Heart left ventricle (tissue), 13 donors: Measurements from ENCODE around the gene GOLGA8B.
"Not testable (repeated sequence)": the region's sequence is repeated elsewhere in the genome, so short reads cannot be mapped to it uniquely, and the experiment has no call there.

Experiments
- POLR2A ChIP-seq, 2 donors: fragments of 450-650 bp; IDR thresholded peaks; one replicate each; pipeline ENCODE4 v1.6.1; 2017; ENCODE audit warnings: antibody characterized with exemption in 2 of 2, mild to moderate bottlenecking in 2 of 2, moderate library complexity in 2 of 2
- TF ChIP-seq, protein P1 (sequence below), 12 donors: fragments of 200-600 bp; sonication (generic) in 4 of 12; IDR thresholded peaks; one replicate each; pipeline versions ENCODE4 v1.5.0 to v1.8.0; 2018 to 2022; ENCODE audit warnings: antibody characterized with exemption in 12 of 12, mild to moderate bottlenecking in 5 of 12
- donor health status: ischemic (EF 13 %, LVEDD 7.1; RV severe dilation, severe dysfunction).
- donor health status: DM: no; HTN: yes; CAD: no.
- donor health status: DM: no; HTN: no; CAD: no.
- donor health status: ischemic (EF 25% LVEDD 6.9; RV normal size, moderate dysfunction).
- donor health status: ischemic (EF 25% LVEDD 5.7; RV mildly dilated, moderate dysfunction).
- donor health status: ischemic (EF 35%, LVEDD 5.7; RV mildly dilated, moderate dysfunction).
- donor health status: nonischemic (EF 11% LVEDD 7.7; RV severe dilation, severe dysfunction).
- donor health status: DM: yes; HTN: yes; CAD: no.
- donor health status: PGD.
- donor health status: ischemic (EF 29% LVEDD 5.4; RV normal size, mild dysfunction).
- donor health status: nonischemic (EF 23%, LVEDD 6.1; RV moderate dilation, normal function).

DNA sequence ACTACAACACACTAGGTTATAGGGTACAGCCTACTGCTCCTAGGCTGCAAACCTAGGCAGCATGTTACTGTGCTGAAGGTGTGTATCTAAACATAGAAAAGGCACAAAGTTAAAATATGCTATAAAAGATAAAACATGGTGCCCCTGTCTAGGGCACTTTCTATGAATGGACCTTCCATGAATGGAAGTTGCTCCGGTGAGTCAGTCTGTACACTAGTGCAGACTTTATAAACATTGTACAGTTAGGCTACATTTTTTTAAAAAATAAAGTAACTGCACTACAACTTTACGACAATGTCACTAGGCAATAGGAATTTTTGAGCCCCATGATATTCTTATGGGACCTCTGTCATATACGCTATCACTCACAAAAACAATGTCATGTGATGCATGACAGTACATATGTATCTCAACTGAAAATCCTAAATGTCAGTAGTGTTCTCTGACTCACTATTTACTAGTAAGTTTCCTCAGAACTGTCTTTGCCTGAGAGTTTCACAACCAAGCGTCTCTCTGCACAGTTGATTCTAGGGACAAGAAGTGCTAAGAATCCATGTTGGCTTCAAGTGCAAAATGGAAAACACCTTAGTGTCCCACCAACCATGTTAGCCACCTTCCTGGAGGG, 5.7 kb downstream of the GOLGA8B start:
- TF ChIP-seq POLR2A (IDR thresholded peaks at IDR 0.05) = not testable (repeated sequence)
- TF ChIP-seq, protein P1, sequence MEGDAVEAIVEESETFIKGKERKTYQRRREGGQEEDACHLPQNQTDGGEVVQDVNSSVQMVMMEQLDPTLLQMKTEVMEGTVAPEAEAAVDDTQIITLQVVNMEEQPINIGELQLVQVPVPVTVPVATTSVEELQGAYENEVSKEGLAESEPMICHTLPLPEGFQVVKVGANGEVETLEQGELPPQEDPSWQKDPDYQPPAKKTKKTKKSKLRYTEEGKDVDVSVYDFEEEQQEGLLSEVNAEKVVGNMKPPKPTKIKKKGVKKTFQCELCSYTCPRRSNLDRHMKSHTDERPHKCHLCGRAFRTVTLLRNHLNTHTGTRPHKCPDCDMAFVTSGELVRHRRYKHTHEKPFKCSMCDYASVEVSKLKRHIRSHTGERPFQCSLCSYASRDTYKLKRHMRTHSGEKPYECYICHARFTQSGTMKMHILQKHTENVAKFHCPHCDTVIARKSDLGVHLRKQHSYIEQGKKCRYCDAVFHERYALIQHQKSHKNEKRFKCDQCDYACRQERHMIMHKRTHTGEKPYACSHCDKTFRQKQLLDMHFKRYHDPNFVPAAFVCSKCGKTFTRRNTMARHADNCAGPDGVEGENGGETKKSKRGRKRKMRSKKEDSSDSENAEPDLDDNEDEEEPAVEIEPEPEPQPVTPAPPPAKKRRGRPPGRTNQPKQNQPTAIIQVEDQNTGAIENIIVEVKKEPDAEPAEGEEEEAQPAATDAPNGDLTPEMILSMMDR (IDR thresholded peaks at IDR 0.05) = not testable (repeated sequence)
